T-helper 1 cell treated with Interleukin-12 subunit alpha and Interleukin-12 subunit beta and Interleukin-4 antibody, amounts not matched to agents 30 μg/mL and 1 μg/mL, for 36 hours (primary cell): ENCODE measurements around the gene MTHFD2L.

Experiments
- H3K27ac Mint-ChIP-seq: one replicate; pipeline ENCODE4 v1.8.0; 2021; ENCODE audit warnings: mild to moderate bottlenecking, mixed read lengths
- H3K27me3 Mint-ChIP-seq: one replicate; pipeline ENCODE4 v1.8.0; 2021; ENCODE audit warnings: low read depth, mixed read lengths
- H3K36me3 Mint-ChIP-seq: one replicate; pipeline ENCODE4 v1.8.0; 2021; ENCODE audit warnings: low read depth, mixed read lengths
- H3K4me1 Mint-ChIP-seq: one replicate; pipeline ENCODE4 v1.8.0; 2021; ENCODE audit warnings: low read depth, mixed read lengths
- H3K4me3 Mint-ChIP-seq: one replicate; pipeline ENCODE4 v1.8.0; 2021; ENCODE audit warnings: mild to moderate bottlenecking, moderate library complexity, mixed read lengths
- H3K9me3 Mint-ChIP-seq: one replicate; pipeline ENCODE4 v1.8.0; 2021; ENCODE audit warnings: mixed read lengths

MTHFD2L gene

GRCh38 chr4:74223801-74224200 lies 65.9 kb downstream of the MTHFD2L start:
- Mint-ChIP-seq H3K27ac (no peak overlapping the region), H3K36me3 (peaks cover 2% of the 10 kb centered on the region), H3K9me3 (peaks cover 3% of the 10 kb centered on the region), H3K27me3 (peaks cover 3% of the 10 kb centered on the region), H3K4me1 (peaks cover 4% of the 10 kb centered on the region), H3K4me3 (no peak overlapping the region)

- Mint-ChIP-seq H3K27ac (no peak overlapping the region), H3K27me3 (no peaks in the 10 kb centered on the region), H3K36me3 (no peaks in the 10 kb centered on the region), H3K9me3 (no peaks in the 10 kb centered on the region), H3K4me1 (peaks cover 14% of the 10 kb centered on the region), H3K4me3 (no peak overlapping the region)
Observed at GRCh38 chr4:74228691-74229640, 71.0 kb downstream of the MTHFD2L start.

GRCh38 chr4:74230902-74231499 lies 73.1 kb downstream of the MTHFD2L start:
- Mint-ChIP-seq H3K27me3 (no peaks in the 10 kb centered on the region), H3K9me3 (no peaks in the 10 kb centered on the region), H3K36me3 (no peaks in the 10 kb centered on the region), H3K4me1 (peaks cover 16% of the 10 kb centered on the region), H3K4me3 (no peak overlapping the region), H3K27ac (no peak overlapping the region)

- H3K27me3 Mint-ChIP-seq: no peaks in the 10 kb centered on the region
- H3K36me3 Mint-ChIP-seq: no peaks in the 10 kb centered on the region
- H3K4me1 Mint-ChIP-seq: peaks cover 11% of the 10 kb centered on the region
- H3K27ac Mint-ChIP-seq: no peak overlapping the region
- H3K9me3 Mint-ChIP-seq: no peaks in the 10 kb centered on the region
- no peak overlapping the region for H3K4me3 Mint-ChIP-seq
Observed at GRCh38 chr4:74235135-74235534, 77.2 kb downstream of the MTHFD2L start.

- H3K27ac Mint-ChIP-seq: no peak overlapping the region
- peaks cover 2% of the 10 kb centered on the region for H3K4me1 Mint-ChIP-seq
Observed at GRCh38 chr4:74237425-74237966, 79.6 kb downstream of the MTHFD2L start.

GRCh38 chr4:74244049-74244448 lies 86.1 kb downstream of the MTHFD2L start:
- peaks cover 3% of the 10 kb centered on the region for H3K9me3 Mint-ChIP-seq
- H3K4me3 Mint-ChIP-seq: no peak overlapping the region
- H3K27ac Mint-ChIP-seq: no peak overlapping the region
- H3K27me3 Mint-ChIP-seq: no peaks in the 10 kb centered on the region
- H3K4me1 Mint-ChIP-seq: peaks cover 4% of the 10 kb centered on the region
- no peaks in the 10 kb centered on the region for H3K36me3 Mint-ChIP-seq

More at GRCh38 chr4:74237425-74237966, 79.6 kb downstream of the MTHFD2L start:
- H3K4me3 Mint-ChIP-seq: no peak overlapping the region
- H3K36me3 Mint-ChIP-seq: no peaks in the 10 kb centered on the region
- H3K9me3 Mint-ChIP-seq: no peaks in the 10 kb centered on the region
- H3K27me3 Mint-ChIP-seq: no peaks in the 10 kb centered on the region

- Mint-ChIP-seq H3K27ac (no peak overlapping the region), H3K36me3 (peaks cover 2% of the 10 kb centered on the region), H3K4me3 (no peak overlapping the region), H3K4me1 (no peaks in the 10 kb centered on the region), H3K27me3 (no peaks in the 10 kb centered on the region), H3K9me3 (peaks cover 23% of the 10 kb centered on the region)
Observed at GRCh38 chr4:74252933-74253332, 95.0 kb downstream of the MTHFD2L start.

GRCh38 chr4:74254386-74254785 lies 96.5 kb downstream of the MTHFD2L start:
- Mint-ChIP-seq H3K4me1 (no peaks in the 10 kb centered on the region), H3K36me3 (peaks cover 2% of the 10 kb centered on the region), H3K27me3 (no peaks in the 10 kb centered on the region), H3K4me3 (no peak overlapping the region), H3K27ac (no peak overlapping the region), H3K9me3 (peaks cover 23% of the 10 kb centered on the region)

- no peak overlapping the region for H3K27ac Mint-ChIP-seq
- no peak overlapping the region for H3K4me3 Mint-ChIP-seq
- no peaks in the 10 kb centered on the region for H3K4me1 Mint-ChIP-seq
- peaks cover 2% of the 10 kb centered on the region for H3K36me3 Mint-ChIP-seq
- H3K9me3 Mint-ChIP-seq: peaks cover 23% of the 10 kb centered on the region
- no peaks in the 10 kb centered on the region for H3K27me3 Mint-ChIP-seq
Observed at GRCh38 chr4:74255096-74255495, 97.2 kb downstream of the MTHFD2L start.

- peaks cover under 1% of the 10 kb centered on the region for H3K9me3 Mint-ChIP-seq
Observed at GRCh38 chr4:74258963-74259362, 101.0 kb downstream of the MTHFD2L start.

GRCh38 chr4:74260036-74260435 lies 102.1 kb downstream of the MTHFD2L start:
- Mint-ChIP-seq H3K27me3 (no peaks in the 10 kb centered on the region), H3K36me3 (no peaks in the 10 kb centered on the region), H3K27ac (no peak overlapping the region)

More at GRCh38 chr4:74258963-74259362, 101.0 kb downstream of the MTHFD2L start:
- Mint-ChIP-seq H3K4me3 (no peak overlapping the region), H3K27ac (no peak overlapping the region), H3K36me3 (no peaks in the 10 kb centered on the region), H3K4me1 (no peaks in the 10 kb centered on the region), H3K27me3 (no peaks in the 10 kb centered on the region)

GRCh38 chr4:74262522-74262921 lies 104.6 kb downstream of the MTHFD2L start:
- no peaks in the 10 kb centered on the region for H3K9me3 Mint-ChIP-seq
- H3K4me1 Mint-ChIP-seq: no peaks in the 10 kb centered on the region
- no peak overlapping the region for H3K27ac Mint-ChIP-seq
- H3K36me3 Mint-ChIP-seq: no peaks in the 10 kb centered on the region
- H3K4me3 Mint-ChIP-seq: no peak overlapping the region
- H3K27me3 Mint-ChIP-seq: no peaks in the 10 kb centered on the region

More at GRCh38 chr4:74260036-74260435, 102.1 kb downstream of the MTHFD2L start:
- no peaks in the 10 kb centered on the region for H3K4me1 Mint-ChIP-seq
- no peak overlapping the region for H3K4me3 Mint-ChIP-seq
- no peaks in the 10 kb centered on the region for H3K9me3 Mint-ChIP-seq

GRCh38 chr4:74263551-74263950 lies 105.6 kb downstream of the MTHFD2L start:
- Mint-ChIP-seq H3K9me3 (no peaks in the 10 kb centered on the region), H3K27me3 (no peaks in the 10 kb centered on the region), H3K4me1 (peaks cover 6% of the 10 kb centered on the region), H3K27ac (no peak overlapping the region), H3K36me3 (no peaks in the 10 kb centered on the region), H3K4me3 (no peak overlapping the region)

GRCh38 chr4:74266081-74266480 lies 108.2 kb downstream of the MTHFD2L start:
- Mint-ChIP-seq H3K36me3 (no peaks in the 10 kb centered on the region), H3K27me3 (no peaks in the 10 kb centered on the region), H3K9me3 (no peaks in the 10 kb centered on the region), H3K4me3 (no peak overlapping the region), H3K27ac (no peak overlapping the region), H3K4me1 (peaks cover 6% of the 10 kb centered on the region)
